Measurements from ENCODE around the gene KCND3. TPM values are rescaled to one million over a fixed set of nuclear protein-coding genes. Genes with fewer than 3 reads are reported as not detected.

The KCND3 gene
- under 0.01 TPM in 1 of 2 replicates, not detected in the other for total RNA-seq

DNA sequence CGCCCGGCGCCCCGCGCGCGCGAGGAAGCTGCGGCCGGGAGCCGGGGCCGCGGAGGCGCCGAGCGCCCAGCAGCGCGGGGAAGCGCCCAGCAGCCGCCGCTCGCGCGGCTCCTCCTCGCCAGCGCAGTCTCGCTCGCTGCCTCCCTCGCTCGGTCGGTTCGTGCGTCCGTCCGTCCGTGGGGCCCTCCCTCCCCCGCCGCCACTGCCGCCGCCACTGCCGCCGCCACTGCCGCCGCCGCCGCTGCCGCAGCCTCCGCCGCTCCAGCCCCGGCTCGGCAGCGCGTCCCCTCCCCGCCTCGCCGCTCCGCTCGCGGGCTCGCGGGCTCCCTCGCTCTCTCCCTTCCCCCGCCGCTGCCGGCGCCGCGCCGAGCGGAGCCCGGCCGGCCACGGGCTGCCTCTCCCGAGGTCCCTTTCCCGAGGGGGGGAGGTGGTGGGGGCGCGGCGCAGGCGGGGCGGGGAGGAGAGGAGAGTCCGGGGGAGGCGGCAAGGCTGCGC is at the start of gene KCND3:
TSS of gene KCND3 (minus strand) at position 138 of the 495 bp plus-strand sequence.

DNA sequence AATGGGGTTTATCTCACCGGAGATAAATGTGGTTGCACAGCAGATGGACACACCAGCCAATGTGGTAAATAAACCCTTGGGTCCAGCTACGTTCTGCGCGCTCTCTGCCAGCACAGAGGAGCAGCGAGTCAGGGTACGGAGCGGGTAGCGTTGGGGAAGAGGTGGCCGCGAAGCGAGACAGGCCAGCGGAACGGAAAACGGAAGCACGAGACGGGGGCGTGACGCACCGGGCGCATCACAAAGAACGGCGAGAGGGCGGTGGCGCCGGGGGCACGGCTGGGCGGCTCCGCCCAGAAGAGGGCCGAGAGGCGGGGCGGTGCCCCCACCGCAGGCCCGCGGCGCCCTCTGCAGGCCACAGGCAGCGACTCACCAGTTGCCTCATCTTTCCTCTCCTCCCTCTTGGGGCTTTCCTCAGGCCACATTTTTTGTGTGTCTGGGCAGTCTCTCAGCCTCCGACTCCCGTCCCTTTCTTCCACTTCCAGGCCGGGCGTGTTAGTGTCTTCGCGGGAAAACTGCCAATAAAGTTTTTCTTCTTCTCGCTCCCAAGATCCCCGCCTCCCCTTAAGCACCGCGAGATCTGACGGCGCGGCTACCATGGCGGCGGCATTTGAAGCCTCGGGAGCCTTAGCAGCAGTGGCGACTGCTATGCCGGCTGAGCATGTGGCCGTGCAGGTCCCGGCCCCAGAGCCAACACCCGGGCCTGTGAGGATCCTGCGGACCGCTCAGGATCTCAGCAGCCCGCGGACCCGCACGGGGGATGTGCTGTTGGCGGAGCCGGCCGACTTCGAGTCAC is 233.9 kb downstream of the KCND3 start, which contains the start of gene DDX20:
TSS of gene DDX20 (plus strand) at position 571 of the 793 bp plus-strand sequence. CDS start at position 595, 24 bp downstream.

DNA sequence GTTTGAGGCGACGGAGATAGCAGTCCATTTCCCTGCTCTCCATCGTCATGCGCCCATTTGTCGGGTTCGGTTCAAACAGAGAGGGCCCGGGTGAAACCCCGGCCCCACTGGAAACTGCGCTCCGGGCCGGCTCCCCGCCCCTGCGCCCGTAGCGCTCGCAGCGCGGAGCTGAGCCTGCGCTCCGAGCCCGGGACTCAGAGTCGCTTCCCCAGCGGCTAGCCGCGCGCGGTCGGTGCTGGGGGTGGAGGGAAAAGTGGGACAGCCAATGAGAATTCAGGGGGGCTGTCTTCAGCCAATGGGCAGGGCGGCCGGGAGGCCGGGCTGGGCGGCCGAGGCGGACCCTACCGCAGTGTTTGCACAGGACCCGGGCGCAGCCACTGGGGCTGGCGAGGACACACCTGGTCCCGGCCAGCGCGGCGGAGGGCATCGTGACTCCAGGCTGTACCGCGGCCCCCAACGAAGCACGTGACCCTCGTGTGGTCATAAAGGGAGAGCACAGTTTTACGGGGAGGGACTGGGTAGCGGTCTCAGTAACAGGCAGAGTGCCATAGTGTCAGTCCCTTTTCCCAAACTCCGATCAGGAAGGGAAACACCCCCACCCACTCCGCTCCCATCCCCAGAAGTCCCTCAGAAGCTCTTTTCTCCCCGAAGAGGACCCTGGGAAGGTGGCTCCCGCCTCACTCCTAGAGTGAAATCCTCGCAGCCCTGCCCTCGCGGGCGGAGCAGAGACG is 250.1 kb downstream of the KCND3 start, which contains the start of gene INKA2:
TSS of gene INKA2 (minus strand) at position 202 of the 731 bp plus-strand sequence. CDS start at position 49, 153 bp downstream.

Other genes starting within 250 kb of the KCND3 start
- 16.2 and 25.7 TPM in 2 replicates for gene DDX20, start 233.8 kb downstream of the KCND3 start, total RNA-seq

Measured in airway epithelial cell (primary cell).